MM.1S (cell line): ENCODE measurements around the gene BCR.

Experiments
- DNase-seq: peaks from one replicate; pipeline ENCODE4 v3.0.0-alpha.2; 2015
- H2AFZ ChIP-seq: fragments of 300-600 bp; sonication (generic); 2 replicates; pipeline ENCODE4 v1.6.0; 2016; ENCODE audit warnings: antibody characterized with exemption, low read length
- H3F3A ChIP-seq: fragments of 300-600 bp; sonication (generic); 2 replicates; pipeline ENCODE4 v1.6.1; 2016; ENCODE audit warnings: mild to moderate bottlenecking, antibody characterized with exemption, low read length, moderate library complexity, mixed read lengths; ENCODE audit not compliant: insufficient read depth
- H3K27ac ChIP-seq: fragments of 300-600 bp; sonication (generic); 2 replicates; pipeline ENCODE4 v1.5.1; 2016; ENCODE audit warnings: mild to moderate bottlenecking, low read length
- H3K27me3 ChIP-seq: fragments of 300-600 bp; sonication (generic); replicated peaks from 2 replicates; pipeline ENCODE4 v1.6.0; 2016; ENCODE audit warnings: low read length; ENCODE audit not compliant: insufficient read depth
- H3K36me3 ChIP-seq: fragments of 300-600 bp; sonication (generic); replicated peaks from 2 replicates; pipeline ENCODE4 v1.6.1; 2016; ENCODE audit warnings: mild to moderate bottlenecking, low read length, mixed read lengths; ENCODE audit not compliant: insufficient read depth
- H3K4me1 ChIP-seq: fragments of 300-600 bp; sonication (generic); 2 replicates; pipeline ENCODE4 v1.6.1; 2016; ENCODE audit warnings: low read length, mixed read lengths
- H3K4me2 ChIP-seq: fragments of 300-600 bp; sonication (generic); 2 replicates; pipeline ENCODE4 v1.6.0; 2016; ENCODE audit warnings: low read depth, low read length
- H3K4me3 ChIP-seq: fragments of 300-600 bp; sonication (generic); 2 replicates; pipeline ENCODE4 v1.5.1; 2016; ENCODE audit warnings: low read length, mixed read lengths
- H3K79me2 ChIP-seq: fragments of 300-600 bp; sonication (generic); 2 replicates; pipeline ENCODE4 v1.6.1; 2016; ENCODE audit warnings: mixed run types, low read length, mixed read lengths
- H3K9ac ChIP-seq: fragments of 300-600 bp; sonication (generic); 2 replicates; pipeline ENCODE4 v1.6.1; 2016; ENCODE audit warnings: low read length, mixed read lengths
- H3K9me2 ChIP-seq: fragments of 300-600 bp; sonication (generic); replicated peaks from 2 replicates; pipeline ENCODE4 v1.6.1; 2016; ENCODE audit warnings: mild to moderate bottlenecking, low read length, mixed read lengths; ENCODE audit not compliant: insufficient read depth
- H3K9me3 ChIP-seq: fragments of 300-600 bp; sonication (generic); replicated peaks from 2 replicates; pipeline ENCODE4 v1.6.1; 2016; ENCODE audit warnings: mild to moderate bottlenecking, low read length, mixed read lengths; ENCODE audit not compliant: insufficient read depth
- H4K20me1 ChIP-seq: fragments of 300-600 bp; sonication (generic); 2 replicates; pipeline ENCODE4 v1.6.1; 2016; ENCODE audit warnings: mild to moderate bottlenecking, low read length, moderate library complexity, mixed read lengths; ENCODE audit not compliant: insufficient read depth
- CTCF ChIP-seq: fragments of 300-600 bp; sonication (generic); IDR thresholded peaks from 2 replicates; pipeline ENCODE4 v1.5.1; 2016; ENCODE audit warnings: antibody characterized with exemption, low read length, mixed read lengths
- EZH2 ChIP-seq: fragments of 300-600 bp; sonication (generic); optimal IDR thresholded peaks from 2 replicates; pipeline ENCODE3; 2017; ENCODE audit warnings: low read depth, mild to moderate bottlenecking, antibody characterized with exemption, low read length, mixed read lengths
- EZH2phosphoT487 ChIP-seq: fragments of 300-600 bp; sonication (generic); IDR thresholded peaks from 2 replicates; pipeline ENCODE4 v1.6.1; 2018; ENCODE audit warnings: antibody characterized with exemption, low read length

BCR gene

GRCh38 chr22:23351321-23351720, 171.0 kb downstream of the BCR start:
- no peak overlapping the region for H2AFZ ChIP-seq
- H3K4me3 ChIP-seq = no peak overlapping the region
- no peaks in the 10 kb centered on the region for H3K79me2 ChIP-seq
- H3K9me3 ChIP-seq = no peaks in the 10 kb centered on the region
- DNase-seq = no peak
- H3K9me2 ChIP-seq = no peaks in the 10 kb centered on the region
- H3K36me3 ChIP-seq = no peaks in the 10 kb centered on the region
- no peak for TF ChIP-seq CTCF
- no peak for TF ChIP-seq EZH2phosphoT487
- TF ChIP-seq EZH2 = no peak
- no peaks in the 10 kb centered on the region for H3K4me1 ChIP-seq
- no peaks in the 10 kb centered on the region for H3K27me3 ChIP-seq
- no peaks in the 10 kb centered on the region for H3F3A ChIP-seq
- H4K20me1 ChIP-seq = no peaks in the 10 kb centered on the region
- no peak overlapping the region for H3K27ac ChIP-seq
- H3K4me2 ChIP-seq = no peak overlapping the region
- no peak overlapping the region for H3K9ac ChIP-seq

GRCh38 chr22:23353004-23353403, 172.7 kb downstream of the BCR start:
- Histone ChIP-seq H2AFZ (no peak overlapping the region), H3K9me3 (no peaks in the 10 kb centered on the region), H4K20me1 (no peaks in the 10 kb centered on the region), H3K27ac (no peak overlapping the region), H3K79me2 (no peaks in the 10 kb centered on the region), H3K9me2 (no peaks in the 10 kb centered on the region), H3K27me3 (no peaks in the 10 kb centered on the region), H3K4me2 (no peak overlapping the region), H3K9ac (no peak overlapping the region), H3F3A (no peaks in the 10 kb centered on the region), H3K4me3 (no peak overlapping the region), H3K4me1 (no peaks in the 10 kb centered on the region), H3K36me3 (no peaks in the 10 kb centered on the region)
- DNase-seq = no peak
- TF ChIP-seq EZH2 (no peak), CTCF (no peak), EZH2phosphoT487 (no peak)

DNA sequence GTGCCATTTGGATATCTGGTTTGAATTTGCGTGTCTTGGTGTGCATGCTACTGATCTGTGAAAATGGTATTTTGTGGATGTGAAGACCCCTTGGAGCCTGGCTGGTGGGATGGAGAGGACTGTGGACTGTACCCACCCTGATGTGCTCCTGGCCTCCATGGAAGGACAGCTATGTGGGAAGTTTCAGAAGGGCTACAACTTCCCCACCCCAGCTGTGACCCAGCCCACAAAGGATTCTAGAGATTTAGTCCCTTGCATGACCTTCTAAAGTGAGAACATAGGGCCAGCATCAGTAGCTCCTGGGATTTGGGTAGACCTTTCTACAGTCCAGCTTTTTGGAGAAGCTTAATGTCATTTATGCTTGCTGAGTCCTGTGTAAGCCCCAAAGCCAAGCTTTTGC, 173.4 kb downstream of the BCR start:
- Histone ChIP-seq H2AFZ (no peak overlapping the region), H3K9ac (no peak overlapping the region), H3K4me2 (no peak overlapping the region), H3K4me1 (no peaks in the 10 kb centered on the region), H3K9me3 (no peaks in the 10 kb centered on the region), H4K20me1 (no peaks in the 10 kb centered on the region), H3K9me2 (no peaks in the 10 kb centered on the region), H3K4me3 (no peak overlapping the region), H3F3A (no peaks in the 10 kb centered on the region), H3K27ac (no peak overlapping the region), H3K27me3 (no peaks in the 10 kb centered on the region), H3K36me3 (no peaks in the 10 kb centered on the region), H3K79me2 (no peaks in the 10 kb centered on the region)
- no peak for TF ChIP-seq CTCF
- no peak for TF ChIP-seq EZH2phosphoT487
- no peak for TF ChIP-seq EZH2
- no peak for DNase-seq

- no peak overlapping the region for H2AFZ ChIP-seq
- H3K9ac ChIP-seq = no peak overlapping the region
These were observed 175.8 kb downstream of the BCR start for GRCh38 chr22:23356094-23356493.

More at GRCh38 chr22:23356094-23356493, 175.8 kb downstream of the BCR start:
- no peak overlapping the region for H3K27ac ChIP-seq
- no peak for DNase-seq
- H3K36me3 ChIP-seq = no peaks in the 10 kb centered on the region
- no peak overlapping the region for H3K4me3 ChIP-seq
- H3K4me1 ChIP-seq = no peaks in the 10 kb centered on the region
- H3K9me2 ChIP-seq = no peaks in the 10 kb centered on the region
- H3K79me2 ChIP-seq = no peaks in the 10 kb centered on the region
- H4K20me1 ChIP-seq = no peaks in the 10 kb centered on the region
- no peaks in the 10 kb centered on the region for H3K27me3 ChIP-seq
- H3F3A ChIP-seq = no peaks in the 10 kb centered on the region
- no peak overlapping the region for H3K4me2 ChIP-seq
- TF ChIP-seq CTCF = no peak
- no peak for TF ChIP-seq EZH2
- TF ChIP-seq EZH2phosphoT487 = no peak
- no peaks in the 10 kb centered on the region for H3K9me3 ChIP-seq
